NCI-H82 treated with DMSO at 0.1 percent for 48 hours (cell line): Measurements from ENCODE around the gene CFAP100.

Experiments
- DNase-seq: peaks from one replicate; lab custom pipeline; 2025; ENCODE audit not compliant: unreplicated experiment; lab: John Stamatoyannopoulos, UW

CFAP100 gene

GRCh38 chr3:126456766-126457388 is 62.2 kb downstream of the CFAP100 start:
- DNase-seq: no peak

DNA sequence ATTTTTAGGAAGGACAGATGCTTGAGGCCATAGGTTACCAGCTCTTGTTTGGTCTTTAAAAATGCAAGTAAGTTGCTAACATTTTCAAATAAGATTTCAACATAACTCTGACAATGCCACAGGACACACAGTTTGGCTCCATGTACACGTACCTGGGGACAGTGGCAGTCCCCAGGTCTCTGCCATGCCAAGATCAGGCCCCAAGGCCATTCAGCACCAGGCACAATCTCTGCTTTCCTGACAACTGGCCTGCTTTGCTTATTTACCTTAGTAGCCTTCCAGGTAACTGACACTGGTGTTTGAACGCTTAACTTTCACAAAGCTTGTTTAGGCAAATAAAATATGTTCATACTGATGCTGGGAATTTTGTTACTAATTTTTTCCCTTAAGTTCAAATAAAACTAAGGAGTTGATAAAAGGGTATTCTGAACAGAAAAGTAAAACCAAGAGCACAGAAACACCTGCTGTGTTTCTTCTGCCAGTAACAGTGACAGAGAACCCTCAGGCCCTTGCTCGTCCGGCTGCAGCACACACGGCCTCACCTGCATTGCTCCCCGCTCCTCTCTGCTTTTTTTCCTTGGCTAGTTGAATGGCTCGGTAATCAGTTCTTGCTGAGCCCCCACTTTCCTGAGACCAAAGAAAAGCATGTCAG is 64.5 kb downstream of the CFAP100 start:
- DNase-seq: no peak

- DNase-seq: no peak
Observed at GRCh38 chr3:126459763-126460127, 65.0 kb downstream of the CFAP100 start.

DNA sequence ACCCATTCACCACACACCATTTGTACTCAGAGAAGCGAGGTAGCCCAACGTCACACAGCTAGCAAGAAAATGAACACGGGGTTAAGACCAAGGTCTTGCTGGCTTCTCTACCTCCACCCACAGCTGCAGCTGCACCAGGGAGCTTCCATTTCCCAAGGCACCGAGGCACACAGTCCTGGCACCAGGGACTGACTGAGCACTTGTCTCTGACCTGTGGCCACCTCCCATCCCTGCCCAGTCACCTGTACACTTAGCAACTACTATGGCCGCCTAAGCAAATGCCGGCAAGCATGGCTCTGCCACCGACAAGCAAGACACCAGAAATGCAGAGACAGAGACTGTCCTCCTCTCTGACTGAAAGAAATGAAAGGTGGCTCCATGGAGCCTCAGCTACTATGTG is 65.7 kb downstream of the CFAP100 start:
- no peak for DNase-seq

DNA sequence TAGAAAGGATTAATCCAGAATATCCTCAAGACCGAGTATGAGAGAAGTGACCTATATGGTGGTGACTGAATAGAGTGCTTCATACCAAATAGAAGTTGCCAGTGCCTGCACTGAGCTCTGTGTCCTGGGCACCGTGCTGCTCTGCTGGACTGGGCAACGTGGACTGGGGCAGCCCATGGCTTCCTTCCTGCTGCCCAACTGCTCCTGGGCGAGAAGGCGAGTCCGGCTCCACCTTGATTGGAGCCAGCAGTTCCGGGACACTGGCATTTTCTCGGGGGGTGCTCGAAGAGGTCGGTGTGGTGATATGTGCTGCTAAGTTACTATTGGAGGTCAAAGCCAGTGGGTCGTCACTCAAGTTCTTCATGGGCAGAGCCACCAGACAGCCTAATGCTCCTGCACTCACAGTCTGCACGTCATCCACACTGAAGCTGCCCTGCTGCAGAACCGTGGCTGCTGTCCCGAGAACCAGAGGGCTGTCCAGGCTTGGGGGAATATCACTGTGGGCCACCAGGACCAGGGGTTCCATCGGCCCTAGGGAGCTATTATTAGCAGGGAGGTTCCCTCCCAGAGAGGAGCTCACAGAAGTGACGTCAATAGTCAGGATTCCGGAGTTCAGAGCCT is 66.9 kb downstream of the CFAP100 start:
- DNase-seq: no peak

DNA sequence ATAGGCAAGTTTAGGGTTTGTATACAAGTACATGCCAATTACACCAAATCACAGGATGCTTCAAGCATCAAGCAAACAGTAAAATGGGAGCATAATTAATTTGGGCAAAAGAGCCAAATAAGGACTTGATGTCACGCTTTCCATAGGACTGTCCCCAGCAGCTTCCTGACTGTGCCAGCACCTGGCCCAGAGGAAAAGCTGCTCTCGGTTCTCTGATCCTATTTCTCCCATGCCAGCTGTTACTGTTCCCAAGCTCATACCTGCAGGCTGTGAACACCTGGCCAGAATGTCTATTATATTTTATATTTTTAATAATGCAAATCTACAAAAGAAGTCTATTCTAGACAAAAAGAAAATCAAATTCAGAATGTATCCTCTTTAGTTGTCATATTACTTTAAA is 68.8 kb downstream of the CFAP100 start:
- no peak for DNase-seq

DNA sequence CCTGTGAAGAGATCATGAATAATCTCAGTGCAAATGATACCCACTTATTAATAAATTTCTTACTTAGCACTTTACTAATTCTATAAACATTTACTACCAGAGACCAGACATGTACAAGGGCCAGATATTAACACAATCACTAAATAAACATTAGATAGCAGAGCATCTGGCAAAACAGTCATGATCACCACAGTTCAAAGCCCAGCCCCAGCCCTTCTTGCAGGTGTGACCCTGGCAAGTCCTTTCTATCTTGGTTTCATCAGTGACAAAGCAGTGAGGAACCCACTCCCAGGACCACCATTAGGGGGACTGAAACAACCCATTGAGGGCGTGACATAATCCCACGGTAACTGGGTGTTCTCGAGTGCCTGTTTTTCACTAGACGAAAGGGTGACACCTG is 69.4 kb downstream of the CFAP100 start:
- DNase-seq: no peak

GRCh38 chr3:126464494-126464893 is 69.8 kb downstream of the CFAP100 start:
- DNase-seq: no peak

DNA sequence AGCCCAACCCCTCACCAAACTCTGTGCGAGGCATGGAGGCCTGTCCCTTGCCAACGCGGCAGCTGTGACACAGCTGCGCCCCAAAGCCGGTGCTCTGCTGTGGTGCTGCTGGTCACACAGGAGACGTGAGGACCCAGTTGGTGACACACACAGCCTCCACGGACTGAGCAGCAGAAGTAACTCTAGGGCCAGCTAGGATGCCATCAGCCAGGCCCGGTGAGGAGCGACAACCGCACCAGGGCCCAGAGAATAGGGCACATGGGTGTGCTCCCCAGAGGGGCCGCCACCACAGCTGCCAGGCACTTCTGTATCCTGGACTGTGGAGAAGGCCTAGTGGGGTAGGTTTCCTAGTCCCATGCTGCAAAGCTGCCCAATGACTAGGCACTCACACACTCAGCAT is 70.3 kb downstream of the CFAP100 start:
- no peak for DNase-seq

DNA sequence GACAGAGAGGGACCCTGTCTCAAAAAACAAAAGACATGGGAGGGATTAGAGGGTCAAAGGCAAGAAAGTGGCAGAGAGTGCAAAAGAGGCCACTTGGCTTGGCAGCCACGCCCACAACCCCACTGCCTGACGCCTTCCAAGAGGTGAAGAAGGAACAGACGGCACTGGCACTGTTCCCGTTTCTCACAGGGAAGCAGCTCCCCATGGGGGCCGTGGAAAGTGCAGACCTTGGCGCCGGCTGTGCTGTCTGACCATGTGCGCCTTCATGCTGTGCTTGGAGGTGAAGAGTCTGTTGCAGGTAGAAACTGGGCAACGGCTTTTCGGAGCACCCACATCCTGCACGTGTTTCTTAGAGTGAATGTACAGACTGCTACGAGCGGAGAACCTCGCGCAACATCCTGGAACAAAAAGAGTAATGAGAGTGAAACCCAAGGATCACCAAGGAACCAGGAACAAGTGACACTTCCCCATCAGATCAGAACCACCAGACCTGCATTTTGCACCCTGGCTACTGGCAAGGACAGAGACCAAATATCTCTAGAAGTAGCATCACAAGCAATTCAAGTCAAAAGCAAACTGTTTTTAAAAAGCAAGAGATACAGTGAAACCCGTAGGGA is 71.3 kb downstream of the CFAP100 start:
- no peak for DNase-seq

- DNase-seq: no peak
Observed at GRCh38 chr3:126466886-126467610, 72.3 kb downstream of the CFAP100 start.

GRCh38 chr3:126467611-126467955 is 72.9 kb downstream of the CFAP100 start:
- no peak for DNase-seq

- no peak for DNase-seq
Observed at GRCh38 chr3:126468028-126468891, 73.6 kb downstream of the CFAP100 start.

GRCh38 chr3:126469479-126469878 is 74.8 kb downstream of the CFAP100 start:
- no peak for DNase-seq

GRCh38 chr3:126472277-126473006 is 77.7 kb downstream of the CFAP100 start:
- DNase-seq: no peak

DNA sequence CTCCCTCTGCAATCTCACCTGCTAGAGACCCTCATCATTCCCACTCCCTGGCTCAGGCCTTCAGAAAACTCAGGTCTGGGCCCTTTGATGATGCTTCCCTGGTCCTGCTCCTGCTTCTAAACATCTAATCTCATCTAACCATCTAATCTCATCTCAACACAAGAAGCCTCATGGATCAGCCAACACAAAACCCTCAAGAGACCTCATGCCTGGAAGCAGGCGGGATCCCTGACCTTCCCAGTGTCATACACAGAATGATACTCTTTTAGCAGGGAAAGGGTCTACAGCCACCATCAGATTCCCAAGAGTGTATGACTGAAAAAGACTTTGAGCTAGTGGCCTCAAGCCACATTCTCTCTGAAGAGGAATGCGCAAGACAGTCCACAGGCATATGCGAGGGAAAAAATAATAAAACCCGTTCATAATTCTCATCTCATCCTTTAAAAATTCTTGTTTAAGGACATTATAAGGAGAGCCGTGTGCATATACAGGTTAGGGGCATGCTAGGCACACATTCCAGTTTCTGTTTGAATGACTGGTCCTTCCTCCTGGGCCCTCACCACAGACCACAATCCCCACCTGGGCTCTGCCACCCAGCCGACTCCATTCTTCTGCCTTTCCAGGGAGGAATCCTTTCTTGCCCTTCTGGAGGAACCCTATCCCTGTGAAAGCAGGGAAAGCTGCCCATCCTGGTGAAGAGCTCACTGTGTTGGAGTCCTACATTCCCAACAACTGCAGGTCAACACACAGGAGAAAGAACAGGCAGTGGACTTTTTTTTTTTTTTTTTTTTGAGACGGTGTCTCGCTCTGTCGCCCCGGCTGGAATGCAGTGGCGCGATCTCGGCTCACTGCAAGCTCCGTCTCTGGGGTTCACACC is 78.8 kb downstream of the CFAP100 start:
- DNase-seq: no peak

- no peak for DNase-seq
Observed at GRCh38 chr3:126474498-126475412, 80.0 kb downstream of the CFAP100 start.
